HepG2 (cell line): ENCODE data around the gene COPZ1. TPM values are rescaled to one million over a fixed set of nuclear protein-coding genes. Genes with fewer than 3 reads are reported as not detected.

Source experiments
- AKNA ChIP-seq: sonication (generic); formaldehyde crosslinking; IDR thresholded peaks from 2 replicates; pipeline ENCODE4 v1.4.0; 2020; ENCODE audit warnings: missing genetic modification reagents, borderline replicate concordance
- DR1 ChIP-seq: sonication (generic); formaldehyde crosslinking; IDR thresholded peaks from 2 replicates; pipeline ENCODE4 v1.8.0; 2021; ENCODE audit warnings: mild to moderate bottlenecking, missing genetic modification reagents, inconsistent platforms
- ELF4 ChIP-seq: sonication (generic); formaldehyde crosslinking; IDR thresholded peaks from 2 replicates; pipeline ENCODE4 v1.5.0; 2020; ENCODE audit warnings: missing genetic modification reagents, mild to moderate bottlenecking, moderate library complexity, borderline replicate concordance
- KLF12 ChIP-seq: sonication (generic); formaldehyde crosslinking; IDR thresholded peaks from 2 replicates; pipeline ENCODE4 v1.4.0; 2020; ENCODE audit warnings: missing genetic modification reagents, borderline replicate concordance
- PLSCR1 ChIP-seq: sonication (generic); formaldehyde crosslinking; IDR thresholded peaks from 2 replicates; pipeline ENCODE4 v1.5.0; 2020; ENCODE audit warnings: missing genetic modification reagents, mild to moderate bottlenecking, borderline replicate concordance
- RORA ChIP-seq: sonication (generic); formaldehyde crosslinking; IDR thresholded peaks from 2 replicates; pipeline ENCODE4 v1.5.0; 2020; ENCODE audit warnings: mild to moderate bottlenecking, missing genetic modification reagents, moderate library complexity
- ZKSCAN8 ChIP-seq: IDR thresholded peaks from 2 replicates; pipeline ENCODE4 v1.6.1; 2016; ENCODE audit warnings: borderline replicate concordance, missing genetic modification reagents, missing compliant biosample characterization
- ZNF644 ChIP-seq: IDR thresholded peaks from 2 replicates; pipeline ENCODE4 v1.6.1; 2016; ENCODE audit warnings: low read depth
- ZNF674 ChIP-seq: sonication (generic); formaldehyde crosslinking; IDR thresholded peaks from 2 replicates; pipeline ENCODE4 v1.5.0; 2020; ENCODE audit warnings: low read depth, mild to moderate bottlenecking, missing genetic modification reagents
- ZNF768 ChIP-seq: sonication (generic); formaldehyde crosslinking; IDR thresholded peaks from 2 replicates; pipeline ENCODE4 v1.4.0; 2020; ENCODE audit warnings: missing genetic modification reagents
- ZSCAN5A ChIP-seq: sonication (generic); formaldehyde crosslinking; IDR thresholded peaks from 2 replicates; pipeline ENCODE4 v1.8.0; 2022; ENCODE audit warnings: mild to moderate bottlenecking, missing genetic modification reagents, borderline replicate concordance
- polyA plus RNA-seq, 8 experiments: library from polyadenylated mRNA; depleted of rRNA in 3 of 8; stranded (reverse) in 7 of 8; unstranded in 1 of 8; fragments of >200 nt; fragmentation: Illumina TruSeq in 4 of 8; extraction: Trizol in 4 of 8; gene quantifications; 2 replicates each; pipeline versions ENCODE4 v1.2.1 to v1.2.3, GENCODE V29; 2011 to 2016; ENCODE audit warnings: low read depth in 4 of 8, missing spikeins in 1 of 8, mixed read lengths in 1 of 8; ENCODE audit not compliant: insufficient read depth in 1 of 8
- total RNA-seq, 5 experiments: library from RNA; depleted of rRNA; stranded (reverse); fragments of >200 nt; fragmentation: Illumina TruSeq; extraction: Trizol; gene quantifications; 2 replicates each; pipeline ENCODE4 v1.2.3, GENCODE V29; 2016; ENCODE audit warnings: low read depth in 1 of 5

The COPZ1 gene
- total and polyA plus RNA-seq, 2 of the 13 experiments (the other 11 are each of a cell fraction or from before 2014, with no cell fraction given) = 125 to 184 TPM

- TF ChIP-seq AKNA (CRISPR knock-in tag) = no peak
- TF ChIP-seq ZNF674 (CRISPR knock-in tag) = no peak
- no peak for TF ChIP-seq KLF12
- TF ChIP-seq RORA (CRISPR knock-in tag) = no peak
- TF ChIP-seq ZNF768 = peak; percentile 69; the same call in 1 of the 2 replicates
- no peak for TF ChIP-seq ZKSCAN8 (CRISPR knock-in tag)
- TF ChIP-seq ZSCAN5A = no peak
- no peak for TF ChIP-seq PLSCR1
- no peak for TF ChIP-seq ZNF644 (CRISPR knock-in tag)
- peak; percentile 64; the same call in 1 of the 2 replicates for TF ChIP-seq DR1
- TF ChIP-seq ELF4 = no peak
These were observed 24.1 kb upstream of the COPZ1 start, which contains the start of gene NFE2 (continued) for GRCh38 chr12:54300732-54301427.
